HG03558 (cell line): ENCODE measurements around the gene LAMB1.
"Not testable (repeated sequence)": the region's sequence is repeated elsewhere in the genome, so short reads cannot be mapped to it uniquely, and the experiment has no call there.

Experiments used
- ATAC-seq: cut with Tn5 transposase; IDR thresholded peaks from one replicate; pipeline ENCODE4 v1.9.1; 2021; ENCODE audit warnings: moderate number of reproducible peaks; ENCODE audit not compliant: unreplicated experiment; ENCODE audit errors: extremely low read depth

The LAMB1 gene

GRCh38 chr7:107890962-107891635, 111.9 kb downstream of the LAMB1 start, which contains the start of gene DLD:
TSS of gene DLD (plus strand) at chr7:107891183. CDS start at chr7:107891251, 68 bp downstream.
- peak; percentile 99 for ATAC-seq

DNA sequence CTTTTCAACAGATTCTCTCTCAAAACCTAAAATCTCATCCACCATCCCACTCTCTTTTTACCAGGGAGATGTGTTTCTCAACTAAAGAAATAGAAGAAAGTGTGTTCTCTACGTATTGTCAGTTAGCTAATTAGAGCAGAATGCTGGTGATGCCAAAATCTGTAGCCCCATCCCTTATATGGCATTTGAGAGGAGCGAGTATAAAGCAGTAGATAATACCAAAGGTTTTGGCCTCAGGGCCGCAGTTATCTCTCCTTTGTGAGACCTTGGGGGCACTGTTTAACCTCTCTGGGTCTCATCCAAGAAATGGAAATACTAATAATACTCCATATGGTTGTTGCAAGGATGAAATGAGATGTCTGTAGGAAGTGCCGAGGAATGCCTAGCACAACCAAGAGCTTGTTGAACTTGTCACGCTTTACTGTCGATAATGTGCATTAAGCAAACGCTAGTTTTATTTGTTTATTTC, 112.4 kb downstream of the LAMB1 start:
- ATAC-seq: peak; percentile 2

DNA sequence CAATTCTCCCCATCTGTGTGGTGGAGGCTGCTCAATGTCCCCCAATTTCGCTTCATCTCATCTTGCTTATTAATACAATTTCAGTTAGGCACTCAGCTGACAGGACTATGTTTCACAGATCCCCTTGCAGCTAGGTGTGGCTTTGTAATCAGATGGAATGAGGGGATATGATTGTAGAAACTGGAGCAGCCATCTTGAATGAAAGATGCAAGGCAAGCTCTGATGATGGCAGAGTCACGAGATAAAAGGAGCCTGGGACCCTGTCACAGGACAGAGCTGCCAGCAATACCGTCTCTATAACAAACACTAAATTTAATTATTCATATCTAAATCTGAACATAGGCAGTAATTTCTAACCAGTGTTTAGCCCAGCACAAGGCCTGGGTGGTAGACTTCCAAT, 113.0 kb downstream of the LAMB1 start:
- ATAC-seq: no peak

DNA sequence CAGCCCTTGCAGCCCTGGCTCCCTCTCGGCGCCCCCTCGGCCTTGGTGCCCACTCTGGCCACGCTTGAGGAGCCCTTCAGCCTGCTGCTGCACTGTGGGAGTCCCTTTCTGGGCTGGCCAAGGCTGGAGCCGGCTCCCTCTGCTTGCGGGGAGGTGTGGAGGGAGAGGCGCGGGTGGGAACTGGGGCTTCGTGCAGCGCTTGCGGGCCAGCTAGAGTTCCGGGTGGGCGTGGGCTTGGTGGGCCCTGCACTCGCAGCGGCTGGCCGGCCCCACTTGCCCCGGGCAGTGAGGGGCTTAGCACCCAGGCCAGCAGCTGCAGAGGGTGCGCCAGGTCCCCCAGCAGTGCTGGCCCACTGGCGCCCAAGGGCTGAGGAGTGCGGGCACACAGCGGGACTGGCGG, 115.1 kb downstream of the LAMB1 start:
- ATAC-seq: not testable (repeated sequence)

DNA sequence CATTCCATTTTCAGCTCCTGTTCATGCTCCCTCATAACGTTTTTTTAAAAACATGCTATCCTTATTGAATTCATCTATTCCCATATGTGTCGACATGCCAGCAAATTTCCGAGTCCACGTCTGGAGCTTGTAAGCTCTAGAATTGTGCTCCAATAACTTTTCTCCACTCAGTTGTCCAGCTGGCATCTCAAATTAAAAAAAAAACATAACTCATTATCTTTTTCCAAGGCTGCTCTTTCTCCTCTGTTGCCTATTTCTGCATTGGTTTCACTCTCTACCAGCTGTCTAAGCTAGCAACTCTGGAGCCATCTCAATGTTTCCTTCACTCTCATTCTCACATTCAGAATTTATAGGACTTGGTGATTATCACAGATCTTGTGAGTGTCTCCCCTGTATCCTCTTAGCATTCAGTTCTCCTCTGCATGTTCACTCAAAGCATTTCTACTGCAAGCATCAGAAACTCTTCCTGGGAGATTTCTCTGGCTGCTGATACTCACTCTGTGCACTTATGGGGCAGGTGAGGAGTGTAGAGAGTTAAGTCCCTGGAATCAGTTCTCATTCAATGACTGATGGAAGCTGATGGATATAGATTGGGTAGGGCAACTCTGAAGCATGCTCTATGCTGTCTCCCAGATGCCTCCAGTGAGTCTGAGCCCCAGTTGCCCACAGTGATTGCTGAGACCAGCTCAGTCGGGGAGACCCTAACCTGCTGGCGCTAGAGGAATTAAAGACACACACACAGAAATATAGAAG, 118.7 kb downstream of the LAMB1 start:
- no peak for ATAC-seq

DNA sequence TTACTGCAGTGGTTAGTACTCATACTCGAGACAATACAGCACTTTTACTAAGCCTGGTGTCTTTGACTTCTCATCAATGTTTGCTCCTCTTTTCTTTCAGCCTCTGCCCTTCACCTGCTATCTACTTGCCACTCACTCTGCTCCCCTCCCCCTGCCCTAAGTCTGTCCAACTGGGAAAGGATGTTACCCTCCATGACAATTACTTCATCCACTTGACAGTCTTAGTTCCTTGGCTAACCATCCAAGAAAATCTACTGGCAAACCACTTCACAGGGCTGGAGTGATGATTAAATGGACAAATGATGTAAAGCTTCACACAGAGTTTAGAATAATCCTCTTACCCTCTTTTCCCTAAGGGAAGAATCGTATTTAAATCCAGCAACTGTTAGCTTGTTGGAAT, 120.2 kb downstream of the LAMB1 start:
- no peak for ATAC-seq

DNA sequence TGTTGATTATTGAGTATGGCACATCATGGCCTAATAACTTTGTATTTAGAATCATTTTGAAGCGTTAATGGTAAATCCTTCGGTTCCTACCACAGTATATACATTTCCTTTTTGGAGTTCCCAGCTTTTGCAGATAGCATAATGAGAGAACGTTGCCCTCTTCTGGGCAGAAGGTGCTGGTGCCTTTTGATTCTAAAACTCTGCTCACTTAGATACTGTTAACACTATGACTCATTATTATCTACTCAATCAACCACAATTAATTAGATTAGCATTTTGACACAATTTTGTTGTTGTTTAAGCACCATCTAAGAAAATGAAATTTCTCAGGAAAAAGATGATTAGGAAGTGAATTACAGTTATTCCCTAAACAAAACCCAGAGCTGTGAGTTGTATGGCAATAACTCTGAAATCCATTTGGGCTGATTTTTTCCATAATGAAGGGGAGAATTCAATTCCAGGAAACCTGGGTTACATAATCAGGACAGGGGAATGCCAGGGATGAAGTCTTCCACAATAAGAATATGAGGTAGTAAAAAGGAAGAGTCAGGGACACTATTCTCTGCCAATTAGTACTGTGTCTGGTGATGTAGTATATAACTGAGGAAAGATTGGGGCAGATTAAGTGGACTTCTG, 123.4 kb downstream of the LAMB1 start:
- ATAC-seq: no peak

DNA sequence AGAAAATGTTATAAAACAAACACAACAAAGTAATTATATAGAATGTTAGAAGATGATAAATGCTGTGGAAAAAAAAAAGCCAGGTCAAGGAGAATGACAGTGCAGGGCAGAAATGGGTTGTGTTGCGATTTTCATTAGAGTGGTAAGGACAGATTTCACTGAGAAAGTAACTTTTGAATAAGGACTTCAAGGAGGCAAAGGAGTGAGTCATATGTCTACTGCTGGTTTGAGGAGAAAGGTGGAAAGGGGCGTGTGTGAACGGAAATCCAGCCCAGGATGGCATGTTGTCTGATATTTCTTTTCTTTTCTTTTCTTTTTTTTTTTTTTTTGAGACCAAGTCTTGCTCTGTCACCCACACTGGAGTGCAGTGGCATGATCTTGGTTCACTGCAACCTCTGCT, 124.3 kb downstream of the LAMB1 start:
- ATAC-seq: no peak

DNA sequence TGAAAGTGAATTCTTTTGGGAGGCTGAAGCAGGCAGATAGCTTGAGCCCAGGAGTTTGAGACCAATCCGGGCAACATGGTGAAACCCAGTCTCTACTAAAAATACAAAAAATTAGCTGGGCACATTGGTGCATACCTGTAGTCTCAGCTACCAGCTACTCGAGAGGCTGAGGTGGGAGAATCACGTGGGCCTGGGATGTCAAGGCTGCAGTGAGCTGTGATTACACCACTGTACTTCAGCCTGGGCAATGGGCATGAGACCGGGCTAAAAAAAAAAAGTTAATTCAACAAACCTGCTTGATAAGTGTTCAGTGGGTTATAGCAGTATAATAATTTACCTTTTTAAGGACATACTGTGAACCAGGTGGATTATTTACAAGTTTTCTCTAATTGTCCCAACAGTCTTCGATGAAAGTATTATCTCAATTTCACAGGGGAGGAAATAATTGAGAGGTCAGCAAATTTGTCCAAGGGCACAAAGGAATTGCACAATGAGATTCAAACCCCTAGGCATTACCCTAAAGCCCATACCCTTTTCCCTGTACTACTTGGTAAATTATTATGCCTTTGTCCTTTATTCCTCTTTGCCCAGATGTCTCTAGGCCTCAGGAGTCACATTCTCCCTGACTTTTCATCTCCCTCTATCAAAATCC, 125.1 kb downstream of the LAMB1 start:
- no peak for ATAC-seq

DNA sequence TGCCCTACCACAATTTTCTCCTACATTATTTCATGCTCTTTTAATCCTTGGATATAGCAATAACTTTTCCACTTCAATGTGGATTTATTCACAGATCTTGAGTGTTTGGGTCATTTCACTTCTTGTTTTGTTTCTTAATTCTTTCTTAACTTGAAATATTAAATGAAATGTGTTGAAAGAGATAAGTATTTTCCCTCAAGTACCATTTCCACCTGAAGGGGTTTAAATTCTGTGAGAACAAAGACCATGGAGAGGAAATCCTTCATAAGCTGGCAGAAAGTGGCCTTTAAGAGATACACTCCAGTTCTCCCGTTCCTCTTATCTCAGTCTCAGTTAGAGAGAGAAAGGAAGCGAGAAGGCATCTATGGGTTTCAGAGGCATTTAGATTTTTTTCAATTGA, 126.0 kb downstream of the LAMB1 start:
- no peak for ATAC-seq

DNA sequence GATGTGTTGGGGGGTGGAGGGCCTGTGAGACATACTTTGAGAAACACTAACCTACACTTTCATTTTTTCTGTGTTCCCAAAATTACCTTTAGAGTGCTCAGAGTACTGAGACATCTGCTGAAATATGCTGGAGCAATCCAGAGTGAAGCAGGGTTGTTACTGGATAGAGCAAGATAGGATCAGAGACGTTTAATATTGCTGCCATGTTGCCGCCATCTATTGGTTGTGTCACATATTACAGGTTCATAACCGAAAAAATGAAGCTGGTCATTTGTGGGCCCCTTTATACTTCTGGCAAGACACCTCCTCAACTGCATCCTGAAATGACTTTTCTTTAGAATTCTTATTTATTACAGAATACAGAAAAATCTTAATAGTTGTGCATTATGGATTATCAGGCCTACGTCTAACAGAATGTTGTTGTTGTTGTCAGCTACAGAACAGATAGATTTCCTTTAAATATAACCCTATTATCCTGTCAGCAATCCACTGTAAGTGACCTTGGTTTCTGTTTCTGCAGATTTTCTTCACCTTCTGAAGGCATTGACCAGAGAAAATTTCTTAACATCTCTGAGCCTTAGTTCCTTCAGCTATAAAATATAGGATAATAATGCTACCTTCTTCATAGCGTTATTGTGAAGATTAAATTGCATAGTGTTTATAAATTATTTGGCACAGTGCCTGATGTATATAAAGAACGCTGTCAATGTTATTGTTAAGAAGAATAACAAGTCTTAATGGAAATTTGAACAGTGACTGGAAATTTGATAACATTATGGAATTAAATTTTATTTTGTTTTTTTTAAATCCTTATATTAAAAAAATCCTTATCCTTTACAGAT, 128.1 kb downstream of the LAMB1 start:
- ATAC-seq: no peak

- ATAC-seq: no peak
Observed at GRCh38 chr7:107874111-107874510, 128.8 kb downstream of the LAMB1 start.
